Measurements from ENCODE around the gene PTPRN2. TPM values are rescaled to one million over a fixed set of nuclear protein-coding genes. Genes with fewer than 3 reads are reported as not detected.
A peak's percentile ranks its signal among the peaks of the same experiment; 100 is the strongest.

The PTPRN2 gene
- total and polyA plus RNA-seq, 3 experiments from 2014 or later = 0.33 to 1.2 (median 0.42) TPM

- Mint-ChIP-seq H3K27ac (no peak overlapping the region), H3K4me3 (no peak overlapping the region), H3K9me3 (no peaks in the 10 kb centered on the region), H3K36me3 (no peaks in the 10 kb centered on the region), H3K27me3 (peaks cover 0 to 3% of the 10 kb centered on the region in 2 donors), H3K4me1 (no peaks in the 10 kb centered on the region)
- H3K4me3 ChIP-seq (ENCODE audit: low read length) = no peak overlapping the region
- ChIA-PET POLR2A (no interaction called here), CTCF (no interaction called here)
- H3K9me3 ChIP-seq (ENCODE audit: low read length) = no peaks in the 10 kb centered on the region
- no peak for DNase-seq
- H3K27me3 ChIP-seq (ENCODE audit: insufficient read depth, low read length, poor library complexity, severe bottlenecking) = no peaks in the 10 kb centered on the region
- H3K36me3 ChIP-seq (ENCODE audit: insufficient read depth, low read length) = no peaks in the 10 kb centered on the region
- no peaks in the 10 kb centered on the region for H3K4me1 ChIP-seq (ENCODE audit: insufficient read depth, low read length)
- H3K27ac ChIP-seq (ENCODE audit: low read depth, low read length) = no peak overlapping the region
These were observed 837.3 kb downstream of the PTPRN2 start for GRCh38 chr7:157750291-157750690.

DNA sequence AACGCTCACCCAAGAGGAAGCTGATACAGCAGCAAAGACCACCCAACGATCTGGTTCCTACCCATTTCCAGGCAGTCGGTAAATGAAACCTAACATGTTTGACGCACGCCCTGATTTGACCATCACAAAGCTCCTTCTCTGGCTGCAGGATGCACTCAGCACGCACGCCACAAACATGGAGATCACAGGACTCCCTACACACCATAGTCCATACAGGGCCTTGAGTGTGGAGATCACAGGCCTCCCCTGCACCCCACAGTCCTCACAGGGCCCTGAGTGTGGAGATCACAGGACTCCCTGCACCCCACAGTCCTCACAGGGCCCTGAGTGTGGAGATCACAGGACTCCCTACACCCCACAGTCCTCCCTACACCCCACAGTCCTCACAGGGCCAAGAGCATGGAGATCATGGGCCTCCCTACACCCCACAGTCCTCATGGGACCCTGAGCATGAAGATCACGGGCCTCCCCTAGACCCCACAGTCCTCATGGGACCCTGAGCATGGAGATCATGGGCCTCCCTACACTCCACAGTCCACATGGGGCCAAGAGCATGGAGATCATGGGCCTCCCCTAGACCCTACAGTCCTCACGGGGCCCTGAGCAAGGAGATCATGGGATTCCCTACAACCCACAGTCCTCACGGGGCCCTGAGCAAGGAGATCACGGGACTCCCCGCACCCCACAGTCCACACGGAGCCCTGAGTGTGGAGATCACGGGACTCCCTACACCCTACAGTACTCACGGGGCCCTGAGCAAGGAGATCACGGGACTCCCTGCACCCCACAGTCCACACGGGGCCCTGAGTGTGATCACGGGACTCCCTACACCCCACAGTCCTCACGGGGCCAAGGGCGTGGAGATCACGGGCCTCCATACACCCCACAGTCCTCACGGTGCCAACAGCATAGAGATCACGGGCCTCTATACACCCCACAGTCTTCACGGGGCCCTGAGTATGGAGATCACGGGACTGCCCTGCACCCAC lies 841.6 kb downstream of the PTPRN2 start:
- H3K4me1 ChIP-seq (ENCODE audit: insufficient read depth, low read length) = no peaks in the 10 kb centered on the region
- DNase-seq = no peak
- ChIA-PET POLR2A (no interaction called here), CTCF (no interaction called here)
- no peaks in the 10 kb centered on the region for H3K9me3 ChIP-seq (ENCODE audit: low read length)
- no peak overlapping the region for H3K27ac ChIP-seq (ENCODE audit: low read depth, low read length)
- peak overlapping the region in 1 of 8 donors; percentile 76 for H3K27ac Mint-ChIP-seq
- no peaks in the 10 kb centered on the region for H3K36me3 ChIP-seq (ENCODE audit: insufficient read depth, low read length)
- H3K9me3 Mint-ChIP-seq = no peaks in the 10 kb centered on the region
- H3K4me3 Mint-ChIP-seq = no peak overlapping the region
- H3K4me3 ChIP-seq (ENCODE audit: low read length) = no peak overlapping the region
- no peaks in the 10 kb centered on the region for H3K36me3 Mint-ChIP-seq
- H3K27me3 ChIP-seq (ENCODE audit: insufficient read depth, low read length, poor library complexity, severe bottlenecking) = no peaks in the 10 kb centered on the region
- H3K27me3 Mint-ChIP-seq = peaks cover 3 to 11% of the 10 kb centered on the region in 2 donors
- H3K4me1 Mint-ChIP-seq = no peaks in the 10 kb centered on the region

DNA sequence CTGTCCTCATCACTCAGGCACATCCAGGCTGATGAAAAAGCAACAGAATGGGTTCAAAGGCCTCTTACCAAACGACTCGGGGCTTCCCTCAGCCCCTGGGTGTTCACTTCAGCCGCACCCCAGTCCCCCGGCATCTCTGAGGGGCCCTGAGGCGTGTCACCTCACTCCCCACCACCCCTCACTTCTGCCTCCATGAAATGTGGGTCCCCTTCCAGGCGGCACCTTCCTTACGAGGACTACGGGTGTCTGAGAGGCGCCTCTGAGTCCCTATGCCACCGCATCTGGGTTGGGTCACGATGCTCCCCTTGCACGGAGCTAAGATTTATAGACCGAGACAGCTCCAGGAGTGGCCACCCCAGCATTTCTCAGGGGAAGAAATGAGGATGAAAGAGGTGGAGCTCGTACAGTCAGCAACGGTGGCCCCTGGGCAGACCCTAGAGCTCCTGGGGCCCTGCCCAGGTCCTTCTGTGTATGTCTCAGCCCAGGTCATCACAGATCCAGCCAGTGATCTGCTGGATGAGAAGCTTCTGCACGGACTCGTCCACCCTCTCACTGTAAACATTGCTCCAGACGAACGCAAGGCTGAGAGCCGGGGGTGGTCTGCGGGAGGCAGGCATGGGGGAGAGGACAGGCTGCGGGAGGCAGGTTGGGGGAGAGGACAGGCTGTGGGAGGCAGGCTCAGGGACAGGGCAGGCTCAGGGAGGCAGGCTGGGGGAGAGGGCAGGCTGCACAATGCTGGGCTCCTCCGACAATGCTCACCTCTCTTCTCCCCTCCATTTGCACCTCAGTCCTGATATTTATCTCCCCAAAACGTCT lies 842.6 kb downstream of the PTPRN2 start:
- no peaks in the 10 kb centered on the region for H3K27me3 ChIP-seq (ENCODE audit: insufficient read depth, low read length, poor library complexity, severe bottlenecking)
- Mint-ChIP-seq H3K4me1 (no peaks in the 10 kb centered on the region), H3K27me3 (peaks cover 3 to 13% of the 10 kb centered on the region in 2 donors), H3K36me3 (no peaks in the 10 kb centered on the region), H3K9me3 (no peaks in the 10 kb centered on the region), H3K27ac (no peak overlapping the region), H3K4me3 (no peak overlapping the region)
- POLR2A ChIA-PET = no interaction called here
- no peak overlapping the region for H3K4me3 ChIP-seq (ENCODE audit: low read length)
- H3K4me1 ChIP-seq (ENCODE audit: insufficient read depth, low read length) = no peaks in the 10 kb centered on the region
- no peak overlapping the region for H3K27ac ChIP-seq (ENCODE audit: low read depth, low read length)
- no peaks in the 10 kb centered on the region for H3K9me3 ChIP-seq (ENCODE audit: low read length)
- H3K36me3 ChIP-seq (ENCODE audit: insufficient read depth, low read length) = no peaks in the 10 kb centered on the region
- no peak for DNase-seq
- CTCF ChIA-PET = no interaction called here

DNA sequence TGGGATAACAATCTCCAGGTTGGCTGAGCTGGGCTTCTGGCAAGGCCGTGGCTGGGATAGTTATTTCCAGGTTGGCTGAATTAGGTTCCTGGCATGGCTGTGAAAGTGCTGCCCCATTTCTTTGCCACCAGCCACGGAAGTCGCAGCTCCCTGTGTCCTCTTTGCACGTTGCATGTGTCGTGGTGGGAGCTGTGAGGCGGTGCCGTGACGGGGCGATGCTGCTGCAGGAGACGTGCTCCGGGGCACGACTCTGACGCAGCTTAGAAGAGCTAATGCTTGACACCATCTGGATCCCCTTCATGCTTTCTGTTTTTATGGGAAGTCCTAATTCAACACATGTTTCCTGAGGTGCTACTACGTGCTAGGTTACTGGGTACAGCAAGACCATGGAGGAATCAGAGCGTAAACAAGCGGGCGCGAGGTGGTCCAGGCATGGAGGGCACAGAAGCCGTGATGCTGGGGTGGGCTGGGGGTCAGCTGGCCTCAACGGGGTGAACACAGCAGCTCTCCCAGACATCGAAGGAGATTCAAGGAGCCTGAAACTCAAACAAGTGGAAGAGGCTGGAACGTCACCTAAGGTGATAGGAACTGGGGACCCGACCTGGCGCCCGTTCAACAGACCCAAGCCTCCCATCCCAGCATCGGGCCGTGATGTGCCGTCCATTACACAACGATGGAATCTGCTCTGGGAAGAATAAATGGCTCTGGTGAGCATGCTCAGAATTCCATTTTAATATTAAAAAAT lies 843.7 kb downstream of the PTPRN2 start:
- no peaks in the 10 kb centered on the region for H3K4me1 Mint-ChIP-seq
- no peak overlapping the region for H3K4me3 ChIP-seq (ENCODE audit: low read length)
- no peaks in the 10 kb centered on the region for H3K4me1 ChIP-seq (ENCODE audit: insufficient read depth, low read length)
- no peak overlapping the region for H3K4me3 Mint-ChIP-seq
- ChIA-PET CTCF (no interaction called here), POLR2A (no interaction called here)
- H3K27ac ChIP-seq (ENCODE audit: low read depth, low read length) = no peak overlapping the region
- DNase-seq = no peak
- peaks cover 7 to 19% of the 10 kb centered on the region in 2 donors for H3K27me3 Mint-ChIP-seq
- H3K27ac Mint-ChIP-seq = no peak overlapping the region
- no peaks in the 10 kb centered on the region for H3K36me3 Mint-ChIP-seq
- H3K9me3 Mint-ChIP-seq = no peaks in the 10 kb centered on the region
- no peaks in the 10 kb centered on the region for H3K36me3 ChIP-seq (ENCODE audit: insufficient read depth, low read length)
- H3K9me3 ChIP-seq (ENCODE audit: low read length) = no peaks in the 10 kb centered on the region
- H3K27me3 ChIP-seq (ENCODE audit: insufficient read depth, low read length, poor library complexity, severe bottlenecking) = no peaks in the 10 kb centered on the region

DNA sequence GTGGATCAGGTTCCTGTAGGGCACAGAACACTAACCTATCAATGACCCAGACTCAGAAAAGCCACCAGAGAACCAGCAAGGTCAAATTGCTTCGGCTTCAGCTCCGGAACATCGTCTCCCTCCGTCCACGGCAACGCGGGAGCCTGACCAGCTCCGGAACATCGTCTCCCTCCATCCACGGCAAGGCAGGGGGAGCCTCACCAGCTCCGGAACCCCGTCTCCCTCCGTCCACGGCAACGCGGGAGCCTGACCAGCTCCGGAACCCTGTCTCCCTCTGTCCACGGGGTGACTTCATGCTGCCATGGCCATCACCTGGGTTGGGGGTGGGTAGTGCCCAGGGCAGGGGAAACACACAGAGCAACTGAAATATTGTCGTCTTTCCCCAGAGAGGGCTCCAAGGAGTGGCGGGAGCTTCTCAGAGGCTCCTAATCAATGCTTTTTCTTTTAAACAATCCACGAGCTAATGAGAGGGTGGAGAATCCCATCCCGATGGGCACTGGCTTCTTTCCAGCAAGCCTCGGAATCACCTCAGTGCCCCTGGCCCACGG lies 847.3 kb downstream of the PTPRN2 start:
- Histone ChIP-seq H3K27me3 (ENCODE audit: insufficient read depth, low read length, poor library complexity, severe bottlenecking) (no peaks in the 10 kb centered on the region), H3K36me3 (ENCODE audit: insufficient read depth, low read length) (no peaks in the 10 kb centered on the region), H3K4me1 (ENCODE audit: insufficient read depth, low read length) (no peaks in the 10 kb centered on the region), H3K4me3 (ENCODE audit: low read length) (no peak overlapping the region), H3K27ac (ENCODE audit: low read depth, low read length) (no peak overlapping the region), H3K9me3 (ENCODE audit: low read length) (no peaks in the 10 kb centered on the region)
- Mint-ChIP-seq H3K27ac (no peak overlapping the region), H3K9me3 (no peaks in the 10 kb centered on the region), H3K4me3 (no peak overlapping the region), H3K27me3 (peaks cover 7 to 28% of the 10 kb centered on the region in 2 donors), H3K36me3 (no peaks in the 10 kb centered on the region), H3K4me1 (peaks cover 0 to 3% (median 3%) of the 10 kb centered on the region in 3 donors)
- ChIA-PET CTCF (no interaction called here), POLR2A (no interaction called here)
- no peak for DNase-seq

DNA sequence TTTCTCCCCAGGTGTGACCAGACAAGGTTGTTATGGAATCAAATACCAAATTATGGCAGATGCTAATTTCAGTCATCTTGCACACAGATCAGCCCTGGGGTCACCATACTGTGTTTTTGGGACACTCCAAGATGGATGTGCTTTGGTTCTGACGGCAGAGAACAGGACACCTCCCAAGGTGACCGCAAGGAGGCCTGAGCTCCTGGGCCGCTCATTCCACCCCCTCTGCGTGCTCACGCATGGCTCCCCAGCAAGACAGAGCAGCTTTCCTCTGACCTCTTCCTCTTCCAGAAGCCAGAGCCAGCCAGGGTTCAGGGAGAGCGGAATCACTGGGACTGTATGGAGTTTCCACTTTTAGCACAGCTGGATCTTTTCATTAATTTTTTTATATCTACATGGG lies 848.0 kb downstream of the PTPRN2 start:
- Mint-ChIP-seq H3K4me3 (no peak overlapping the region), H3K9me3 (no peaks in the 10 kb centered on the region), H3K27ac (no peak overlapping the region), H3K36me3 (no peaks in the 10 kb centered on the region), H3K27me3 (peaks cover 7 to 28% of the 10 kb centered on the region in 2 donors), H3K4me1 (peaks cover 0 to 3% (median 3%) of the 10 kb centered on the region in 3 donors)
- no peak for DNase-seq
- Histone ChIP-seq H3K27me3 (ENCODE audit: insufficient read depth, low read length, poor library complexity, severe bottlenecking) (no peaks in the 10 kb centered on the region), H3K36me3 (ENCODE audit: insufficient read depth, low read length) (no peaks in the 10 kb centered on the region), H3K4me3 (ENCODE audit: low read length) (no peak overlapping the region), H3K9me3 (ENCODE audit: low read length) (no peaks in the 10 kb centered on the region), H3K4me1 (ENCODE audit: insufficient read depth, low read length) (no peaks in the 10 kb centered on the region), H3K27ac (ENCODE audit: low read depth, low read length) (no peak overlapping the region)
- POLR2A ChIA-PET = interaction anchor here (0.6 kb wide), 1 partner anchor 259 kb away, joined by 8 read pairs; no protein-coding TSS in a partner anchor
- CTCF ChIA-PET = no interaction called here

DNA sequence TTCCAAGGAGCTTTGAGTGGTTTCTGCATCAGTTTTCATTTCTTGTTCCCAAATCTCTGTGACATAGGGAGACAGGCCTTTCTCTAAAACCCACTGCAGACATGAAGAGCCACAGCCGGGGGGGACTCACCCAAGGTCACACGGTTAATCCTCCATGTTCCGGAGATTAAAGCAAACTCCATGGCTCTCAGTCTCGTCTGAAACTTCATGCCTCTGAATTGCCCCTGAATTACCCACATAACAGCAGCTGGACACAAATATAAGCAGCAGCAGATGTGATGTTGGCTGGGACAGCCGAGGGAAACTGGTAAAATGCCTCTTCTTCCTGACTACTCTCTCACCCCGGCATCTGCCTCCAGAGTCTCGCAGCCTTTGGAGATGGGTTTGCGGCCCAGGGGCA lies 848.6 kb downstream of the PTPRN2 start:
- Histone ChIP-seq H3K9me3 (ENCODE audit: low read length) (no peaks in the 10 kb centered on the region), H3K4me3 (ENCODE audit: low read length) (no peak overlapping the region), H3K27ac (ENCODE audit: low read depth, low read length) (no peak overlapping the region), H3K36me3 (ENCODE audit: insufficient read depth, low read length) (no peaks in the 10 kb centered on the region), H3K27me3 (ENCODE audit: insufficient read depth, low read length, poor library complexity, severe bottlenecking) (no peaks in the 10 kb centered on the region), H3K4me1 (ENCODE audit: insufficient read depth, low read length) (no peaks in the 10 kb centered on the region)
- Mint-ChIP-seq H3K36me3 (no peaks in the 10 kb centered on the region), H3K4me1 (peaks cover 0 to 3% (median 3%) of the 10 kb centered on the region in 3 donors), H3K9me3 (peaks cover 0 to 2% (median 0%) of the 10 kb centered on the region in 5 donors), H3K27me3 (peaks cover 7 to 28% of the 10 kb centered on the region in 2 donors), H3K27ac (no peak overlapping the region), H3K4me3 (no peak overlapping the region)
- DNase-seq = no peak
- ChIA-PET POLR2A (no interaction called here), CTCF (no interaction called here)

Measured in CD8-positive, alpha-beta memory T cell (primary cell).